ENCODE results near the gene DEUP1.

DNA sequence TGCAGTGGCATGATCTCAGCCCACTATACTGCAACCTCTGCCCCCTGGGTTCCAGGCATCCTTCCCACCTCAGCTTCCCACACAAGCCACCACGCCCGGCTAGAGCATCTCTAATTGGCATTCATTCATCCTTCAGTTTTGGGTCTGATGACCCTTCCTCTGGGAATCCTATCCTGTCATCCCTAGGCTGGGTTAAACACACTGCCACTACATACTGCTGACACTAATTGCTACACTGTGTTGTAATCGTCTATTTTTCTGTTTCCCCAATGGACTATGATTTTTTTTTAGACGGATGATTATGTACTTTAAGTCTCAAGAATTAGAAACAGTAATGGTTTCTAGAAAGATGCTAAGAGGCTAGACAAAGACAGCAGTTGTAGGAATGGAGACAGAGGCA is 62.8 kb downstream of the DEUP1 start:
- TF ChIP-seq, protein P1, sequence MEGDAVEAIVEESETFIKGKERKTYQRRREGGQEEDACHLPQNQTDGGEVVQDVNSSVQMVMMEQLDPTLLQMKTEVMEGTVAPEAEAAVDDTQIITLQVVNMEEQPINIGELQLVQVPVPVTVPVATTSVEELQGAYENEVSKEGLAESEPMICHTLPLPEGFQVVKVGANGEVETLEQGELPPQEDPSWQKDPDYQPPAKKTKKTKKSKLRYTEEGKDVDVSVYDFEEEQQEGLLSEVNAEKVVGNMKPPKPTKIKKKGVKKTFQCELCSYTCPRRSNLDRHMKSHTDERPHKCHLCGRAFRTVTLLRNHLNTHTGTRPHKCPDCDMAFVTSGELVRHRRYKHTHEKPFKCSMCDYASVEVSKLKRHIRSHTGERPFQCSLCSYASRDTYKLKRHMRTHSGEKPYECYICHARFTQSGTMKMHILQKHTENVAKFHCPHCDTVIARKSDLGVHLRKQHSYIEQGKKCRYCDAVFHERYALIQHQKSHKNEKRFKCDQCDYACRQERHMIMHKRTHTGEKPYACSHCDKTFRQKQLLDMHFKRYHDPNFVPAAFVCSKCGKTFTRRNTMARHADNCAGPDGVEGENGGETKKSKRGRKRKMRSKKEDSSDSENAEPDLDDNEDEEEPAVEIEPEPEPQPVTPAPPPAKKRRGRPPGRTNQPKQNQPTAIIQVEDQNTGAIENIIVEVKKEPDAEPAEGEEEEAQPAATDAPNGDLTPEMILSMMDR (IDR thresholded peaks at IDR 0.05): no peak
- TF ChIP-seq POLR2AphosphoS5 (IDR thresholded peaks at IDR 0.05) (no peak), EP300 (IDR thresholded peaks at IDR 0.05) (no peak), POLR2A (IDR thresholded peaks at IDR 0.05) (no peak)
